Neural cell (in vitro differentiated cells): ENCODE results near the gene SALL3. TPM values are rescaled to one million over a fixed set of nuclear protein-coding genes. Genes with fewer than 3 reads are reported as not detected.
"Not testable (repeated sequence)": the region's sequence is repeated elsewhere in the genome, so short reads cannot be mapped to it uniquely, and the experiment has no call there.

ENCODE experiments used
- H2AFZ ChIP-seq: fragments of 200-600, 300-800 bp; sonication (generic), shearing (Covaris generic); 2 replicates; pipeline ENCODE4 v1.6.0; 2014; ENCODE audit warnings: low read depth, mild to moderate bottlenecking, antibody characterized with exemption, low read length, moderate library complexity
- H3F3A ChIP-seq: fragments of 200-600 bp; shearing (Covaris generic); 2 replicates; pipeline ENCODE4 v1.6.1; 2016; ENCODE audit warnings: mild to moderate bottlenecking, moderate library complexity, mixed read lengths, antibody characterized with exemption, low read length; ENCODE audit not compliant: insufficient read depth, poor library complexity, severe bottlenecking
- H3K27ac ChIP-seq: fragments of 200-600, 300-800 bp; sonication (generic), shearing (Covaris generic); 2 replicates; pipeline ENCODE4 v1.5.1; 2014; ENCODE audit warnings: mild to moderate bottlenecking, low read length, moderate library complexity
- H3K27me3 ChIP-seq: fragments of 300-800, 200-600 bp; sonication (generic), shearing (Covaris generic); 2 replicates; pipeline ENCODE4 v1.6.0; 2014; ENCODE audit warnings: mild to moderate bottlenecking, low read depth, low read length, moderate library complexity; ENCODE audit not compliant: insufficient read depth
- H3K36me3 ChIP-seq: fragments of 300-800, 200-600 bp; sonication (generic), shearing (Covaris generic); 2 replicates; pipeline ENCODE4 v1.5.1; 2014; ENCODE audit warnings: mild to moderate bottlenecking, antibody characterized with exemption, low read length, moderate library complexity; ENCODE audit not compliant: insufficient read depth
- H3K4me2 ChIP-seq: fragments of 300-800, 200-600 bp; sonication (generic), shearing (Covaris generic); 2 replicates; pipeline ENCODE4 v1.6.0; 2014; ENCODE audit warnings: mild to moderate bottlenecking, low read length
- H3K4me3 ChIP-seq: fragments of 300-800, 200-600 bp; sonication (generic), shearing (Covaris generic); 2 replicates; pipeline ENCODE4 v1.5.1; 2014; ENCODE audit warnings: mild to moderate bottlenecking, low read length, moderate library complexity
- H3K79me2 ChIP-seq: fragments of 200-600 bp; shearing (Covaris generic); replicated peaks from 2 replicates; pipeline ENCODE4 v1.6.0; 2014; ENCODE audit warnings: mild to moderate bottlenecking, low read length, moderate library complexity; ENCODE audit not compliant: insufficient read depth
- H3K9ac ChIP-seq: fragments of 300-800, 200-600 bp; sonication (generic), shearing (Covaris generic); 2 replicates; pipeline ENCODE4 v1.6.1; 2016; ENCODE audit warnings: mild to moderate bottlenecking, low read length, mixed read lengths
- H3K9me2 ChIP-seq: fragments of 200-600 bp; shearing (Covaris generic); 2 replicates; pipeline ENCODE4 v1.6.1; 2016; ENCODE audit warnings: mild to moderate bottlenecking, low read length, mixed read lengths; ENCODE audit not compliant: insufficient read depth
- H3K9me3 ChIP-seq: fragments of 200-600, 300-800 bp; sonication (generic), shearing (Covaris generic); 2 replicates; pipeline ENCODE4 v1.6.1; 2016; ENCODE audit warnings: mild to moderate bottlenecking, mixed run types, low read length, moderate library complexity, mixed read lengths
- H4K20me1 ChIP-seq: fragments of 200-600 bp; shearing (Covaris generic); 2 replicates; pipeline ENCODE4 v1.6.1; 2016; ENCODE audit warnings: mild to moderate bottlenecking, mixed run types; ENCODE audit not compliant: insufficient read depth
- CTCF ChIP-seq: fragments of 450-650 bp; IDR thresholded peaks from 2 replicates; pipeline ENCODE4 v1.5.1; 2014; ENCODE audit warnings: antibody characterized with exemption, mild to moderate bottlenecking, moderate library complexity; ENCODE audit not compliant: poor library complexity, severe bottlenecking
- EP300 ChIP-seq: fragments of 450-650 bp; conservative IDR thresholded peaks from 2 replicates; pipeline ENCODE4 v1.6.1; 2014; ENCODE audit warnings: antibody characterized with exemption, mild to moderate bottlenecking, moderate library complexity; ENCODE audit not compliant: poor library complexity, severe bottlenecking
- EZH2 ChIP-seq: fragments of 200-600, 300-800 bp; shearing (Covaris generic), sonication (generic); IDR thresholded peaks from 2 replicates; pipeline ENCODE4 v1.6.1; 2014; ENCODE audit warnings: antibody characterized with exemption, low read length, borderline replicate concordance, mild to moderate bottlenecking; ENCODE audit not compliant: insufficient read depth, poor library complexity, severe bottlenecking
- MXI1 ChIP-seq: fragments of 450-650 bp; conservative IDR thresholded peaks from 2 replicates; pipeline ENCODE4 v1.6.1; 2014; ENCODE audit warnings: antibody characterized with exemption, mild to moderate bottlenecking; ENCODE audit not compliant: poor library complexity, severe bottlenecking
- POLR2AphosphoS5 ChIP-seq: IDR thresholded peaks from 2 replicates; pipeline ENCODE4 v1.6.1; 2012
- RAD21 ChIP-seq: fragments of 450-650 bp; conservative IDR thresholded peaks from 2 replicates; pipeline ENCODE4 v1.6.1; 2014; ENCODE audit warnings: antibody characterized with exemption, mild to moderate bottlenecking, moderate library complexity
- REST ChIP-seq: IDR thresholded peaks from 2 replicates; pipeline ENCODE4 v1.6.1; 2012; ENCODE audit warnings: borderline replicate concordance
- SMC3 ChIP-seq: fragments of 450-650 bp; conservative IDR thresholded peaks from 2 replicates; pipeline ENCODE4 v1.6.1; 2014; ENCODE audit warnings: antibody characterized with exemption, mild to moderate bottlenecking, moderate library complexity; ENCODE audit not compliant: poor library complexity
- TAF1 ChIP-seq: IDR thresholded peaks from 2 replicates; pipeline ENCODE4 v1.6.1; 2012; ENCODE audit warnings: low read depth
- polyA plus RNA-seq: library from polyadenylated mRNA; depleted of rRNA; stranded (reverse); fragments of >200 nt; gene quantifications from 2 replicates; pipeline ENCODE4 v1.2.3, GENCODE V29; 2014

Gene SALL3
- polyA plus RNA-seq, 1 donor from 2014 or later, result 0.16 TPM

GRCh38 chr18:78962098-78962497 lies 17.5 kb upstream of the SALL3 start:
- no peak for TF ChIP-seq REST
- no peak for TF ChIP-seq CTCF
- no peak for TF ChIP-seq MXI1
- TF ChIP-seq TAF1, result no peak
- TF ChIP-seq POLR2AphosphoS5, result no peak
- no peak for TF ChIP-seq EP300
- no peak for TF ChIP-seq RAD21
- no peak for TF ChIP-seq EZH2
- no peak for TF ChIP-seq SMC3

DNA sequence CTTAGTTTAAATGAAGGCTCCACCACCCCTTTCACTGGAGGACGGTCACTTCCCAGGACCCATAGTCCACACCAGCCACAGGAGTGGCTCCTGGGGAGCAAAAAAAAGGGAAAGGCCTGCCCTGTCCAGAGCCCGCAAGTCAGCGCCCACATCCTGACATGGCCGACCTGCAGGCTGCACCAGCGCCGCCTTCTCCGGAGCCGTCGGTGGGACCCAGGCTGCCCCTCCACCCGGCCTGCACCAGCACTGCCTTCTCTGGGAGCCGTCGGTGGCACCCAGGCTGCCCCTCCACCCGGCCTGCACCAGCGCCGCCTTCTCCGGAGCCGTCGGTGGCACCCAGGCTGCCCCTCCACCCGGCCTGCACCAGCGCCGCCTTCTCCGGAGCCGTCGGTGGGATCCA lies 14.9 kb upstream of the SALL3 start:
- not testable (repeated sequence) for H2AFZ ChIP-seq, H3K36me3 ChIP-seq, H3K27me3 ChIP-seq, H3K9me2 ChIP-seq, H3K27ac ChIP-seq, H4K20me1 ChIP-seq, H3K9me3 ChIP-seq, H3K4me2 ChIP-seq, H3F3A ChIP-seq, H3K9ac ChIP-seq, H3K79me2 ChIP-seq, H3K4me3 ChIP-seq

More at GRCh38 chr18:78962098-78962497, 17.5 kb upstream of the SALL3 start:
- Histone ChIP-seq H3F3A (no peaks in the 10 kb centered on the region), H3K27ac (no peak overlapping the region), H2AFZ (no peak overlapping the region), H4K20me1 (no peaks in the 10 kb centered on the region), H3K9ac (no peak overlapping the region), H3K4me3 (no peak overlapping the region), H3K9me3 (no peaks in the 10 kb centered on the region), H3K27me3 (no peaks in the 10 kb centered on the region), H3K4me2 (no peak overlapping the region), H3K36me3 (no peaks in the 10 kb centered on the region), H3K79me2 (no peaks in the 10 kb centered on the region), H3K9me2 (no peaks in the 10 kb centered on the region)

- no peak overlapping the region for H3K4me3 ChIP-seq
- H3K4me2 ChIP-seq, result no peak overlapping the region
- no peaks in the 10 kb centered on the region for H3K36me3 ChIP-seq
- no peak for TF ChIP-seq EP300
- TF ChIP-seq REST, result no peak
- no peak for TF ChIP-seq CTCF
- no peak for TF ChIP-seq MXI1
- TF ChIP-seq POLR2AphosphoS5, result no peak
- TF ChIP-seq RAD21, result no peak
- TF ChIP-seq EZH2, result no peak
- no peak for TF ChIP-seq SMC3
- H3K27me3 ChIP-seq, result no peaks in the 10 kb centered on the region
- no peaks in the 10 kb centered on the region for H3K9me2 ChIP-seq
- no peaks in the 10 kb centered on the region for H3K9me3 ChIP-seq
- H3K27ac ChIP-seq, result no peak overlapping the region
- H3K79me2 ChIP-seq, result no peaks in the 10 kb centered on the region
- H4K20me1 ChIP-seq, result no peaks in the 10 kb centered on the region
- H3F3A ChIP-seq, result no peaks in the 10 kb centered on the region
- no peak overlapping the region for H3K9ac ChIP-seq
- H2AFZ ChIP-seq, result no peak overlapping the region
Observed at GRCh38 chr18:78965260-78965659, 14.4 kb upstream of the SALL3 start.
